ENCODE measurements around the gene IQCM. TPM values are rescaled to one million over a fixed set of nuclear protein-coding genes. Genes with fewer than 3 reads are reported as not detected.

IQCM gene
- total and polyA plus RNA-seq, 10 donors, result not detected

DNA sequence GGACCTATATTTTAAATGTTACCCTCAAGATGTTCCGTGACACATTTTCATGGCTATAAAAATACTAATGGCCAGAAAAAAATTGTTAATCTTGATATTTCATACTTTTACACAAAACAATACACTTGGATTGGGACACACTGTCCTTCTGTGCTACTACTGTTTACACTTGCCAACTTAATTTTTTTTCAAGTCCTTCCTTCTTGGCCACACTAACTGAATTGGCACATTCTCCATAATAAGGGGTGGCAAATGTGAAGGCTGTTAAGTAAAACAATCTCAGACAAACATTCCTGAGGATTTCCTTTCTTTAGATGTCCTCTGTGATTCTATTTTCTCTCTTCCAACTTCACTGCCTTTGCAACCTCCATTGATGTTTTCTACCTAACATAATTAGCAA is 225.8 kb downstream of the IQCM start:
- TF ChIP-seq, protein P1, sequence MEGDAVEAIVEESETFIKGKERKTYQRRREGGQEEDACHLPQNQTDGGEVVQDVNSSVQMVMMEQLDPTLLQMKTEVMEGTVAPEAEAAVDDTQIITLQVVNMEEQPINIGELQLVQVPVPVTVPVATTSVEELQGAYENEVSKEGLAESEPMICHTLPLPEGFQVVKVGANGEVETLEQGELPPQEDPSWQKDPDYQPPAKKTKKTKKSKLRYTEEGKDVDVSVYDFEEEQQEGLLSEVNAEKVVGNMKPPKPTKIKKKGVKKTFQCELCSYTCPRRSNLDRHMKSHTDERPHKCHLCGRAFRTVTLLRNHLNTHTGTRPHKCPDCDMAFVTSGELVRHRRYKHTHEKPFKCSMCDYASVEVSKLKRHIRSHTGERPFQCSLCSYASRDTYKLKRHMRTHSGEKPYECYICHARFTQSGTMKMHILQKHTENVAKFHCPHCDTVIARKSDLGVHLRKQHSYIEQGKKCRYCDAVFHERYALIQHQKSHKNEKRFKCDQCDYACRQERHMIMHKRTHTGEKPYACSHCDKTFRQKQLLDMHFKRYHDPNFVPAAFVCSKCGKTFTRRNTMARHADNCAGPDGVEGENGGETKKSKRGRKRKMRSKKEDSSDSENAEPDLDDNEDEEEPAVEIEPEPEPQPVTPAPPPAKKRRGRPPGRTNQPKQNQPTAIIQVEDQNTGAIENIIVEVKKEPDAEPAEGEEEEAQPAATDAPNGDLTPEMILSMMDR (IDR thresholded peaks at IDR 0.05 in 8 of 11, conservative IDR thresholded peaks at IDR 0.05 in 3 of 11), result no peak
- no peak for TF ChIP-seq POLR2A (IDR thresholded peaks at IDR 0.05)
- TF ChIP-seq POLR2AphosphoS5 (IDR thresholded peaks at IDR 0.05), result no peak
- Histone ChIP-seq H3K9me3 (peaks cover 0 to 41% (median 16%) of the 10 kb centered on the region in 8 donors), H3K4me1 (no peaks in the 10 kb centered on the region), H3K36me3 (no peaks in the 10 kb centered on the region), H3K27ac (no peak overlapping the region), H3K27me3 (replicated peaks in 1 of 7) (no peaks in the 10 kb centered on the region), H3K4me3 (no peak overlapping the region)
- no peak for DNase-seq
- WGBS, 5 donors, result 83 to 91% (median 90%) methylated on average over 1 of the region's 1 CpG
- intact Hi-C loops (cut with DNase I; ENCODE audit: low total_unique reads), result no loop called here

DNA sequence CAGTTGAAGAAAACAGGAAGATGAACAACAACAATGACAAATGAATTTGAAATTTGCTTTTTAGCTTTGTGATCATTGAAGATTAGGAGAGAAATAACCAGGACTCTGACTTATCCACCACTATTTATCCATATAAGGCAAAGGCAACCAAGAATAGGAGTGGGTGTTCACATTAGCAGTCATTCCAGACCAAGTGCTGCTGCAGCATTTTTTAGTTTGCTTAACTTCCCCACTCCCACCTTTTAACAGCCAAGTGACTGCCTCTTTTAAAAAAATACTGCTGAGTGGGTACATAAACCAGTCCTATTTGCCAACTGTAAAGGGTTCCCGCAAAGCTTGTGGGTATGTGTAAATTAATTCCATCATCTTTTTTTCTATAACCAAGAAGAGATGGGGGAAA is 230.9 kb downstream of the IQCM start:
- no peaks in the 10 kb centered on the region for H3K4me1 ChIP-seq
- no peaks in the 10 kb centered on the region for H3K27me3 ChIP-seq (replicated peaks in 1 of 7)
- no peaks in the 10 kb centered on the region for H3K36me3 ChIP-seq
- no peak overlapping the region for H3K27ac ChIP-seq
- peaks cover 0 to 15% (median 5%) of the 10 kb centered on the region in 8 donors for H3K9me3 ChIP-seq
- no peak overlapping the region for H3K4me3 ChIP-seq
- intact Hi-C loops (cut with DNase I; ENCODE audit: low total_unique reads), result no loop called here
- 83 to 90% (median 87%) methylated on average over 1 of the region's 1 CpG for whole genome bisulfite sequencing, 5 donors
- TF ChIP-seq POLR2A (IDR thresholded peaks at IDR 0.05) (no peak), POLR2AphosphoS5 (IDR thresholded peaks at IDR 0.05) (no peak)
- TF ChIP-seq, protein P1 (IDR thresholded peaks at IDR 0.05 in 8 of 11, conservative IDR thresholded peaks at IDR 0.05 in 3 of 11), result no peak
- DNase-seq, result no peak

DNA sequence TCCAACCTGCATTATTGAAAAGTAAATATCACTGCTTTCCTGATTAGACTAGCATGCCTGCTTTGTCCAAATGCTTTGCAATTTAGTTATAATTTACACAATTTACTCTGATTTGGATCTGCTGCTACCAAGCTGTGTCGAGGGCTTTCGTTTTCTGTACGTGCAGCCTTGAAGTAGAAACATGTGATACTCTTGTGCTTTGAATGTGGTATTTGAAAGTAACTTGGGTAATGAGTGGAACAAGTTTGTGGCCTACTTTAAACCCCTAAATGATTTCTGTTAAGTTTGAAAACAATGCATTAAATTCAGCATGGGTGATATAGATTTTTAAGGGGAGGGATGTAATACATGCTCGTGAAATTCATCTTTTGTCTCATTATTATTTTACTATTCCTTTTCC is 240.7 kb downstream of the IQCM start:
- Histone ChIP-seq H3K4me1 (no peaks in the 10 kb centered on the region), H3K9me3 (peaks cover 0 to 8% (median 3%) of the 10 kb centered on the region in 8 donors), H3K4me3 (no peak overlapping the region), H3K27me3 (replicated peaks in 1 of 7) (no peaks in the 10 kb centered on the region), H3K27ac (no peak overlapping the region), H3K36me3 (no peaks in the 10 kb centered on the region)
- WGBS, 5 donors, result 67 to 82% (median 76%) methylated on average over 4 of the region's 4 CpGs
- TF ChIP-seq POLR2AphosphoS5 (IDR thresholded peaks at IDR 0.05) (no peak), POLR2A (IDR thresholded peaks at IDR 0.05) (no peak)
- TF ChIP-seq, protein P1 (IDR thresholded peaks at IDR 0.05 in 8 of 11, conservative IDR thresholded peaks at IDR 0.05 in 3 of 11), result no peak
- no peak for DNase-seq
- intact Hi-C loops (cut with DNase I; ENCODE audit: low total_unique reads), result no loop called here

DNA sequence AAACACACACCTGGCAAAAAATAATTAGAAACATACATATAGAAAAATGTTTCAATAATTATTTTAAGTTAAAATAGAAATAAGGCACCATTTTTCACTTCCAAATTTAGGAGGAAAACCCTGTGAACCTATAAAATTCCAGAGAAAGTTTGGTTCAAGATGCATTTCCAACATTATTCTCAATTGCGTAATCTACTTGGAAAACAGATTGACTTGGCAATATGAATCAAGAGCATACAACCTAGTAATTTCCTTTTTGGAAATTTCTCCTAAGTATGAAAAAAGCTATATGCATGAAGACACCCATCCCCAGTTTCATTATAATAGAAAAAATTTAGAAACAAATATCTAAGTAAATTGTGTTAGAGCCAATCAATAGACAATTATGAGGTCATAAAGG is 242.9 kb downstream of the IQCM start:
- no peaks in the 10 kb centered on the region for H3K4me1 ChIP-seq
- no peak overlapping the region for H3K4me3 ChIP-seq
- H3K9me3 ChIP-seq, result peaks cover 0 to 5% (median 1%) of the 10 kb centered on the region in 8 donors
- DNase-seq, result no peak
- TF ChIP-seq POLR2A (IDR thresholded peaks at IDR 0.05) (no peak), POLR2AphosphoS5 (IDR thresholded peaks at IDR 0.05) (no peak)
- TF ChIP-seq, protein P1 (IDR thresholded peaks at IDR 0.05 in 8 of 11, conservative IDR thresholded peaks at IDR 0.05 in 3 of 11), result no peak
- no peaks in the 10 kb centered on the region for H3K36me3 ChIP-seq
- no peak overlapping the region for H3K27ac ChIP-seq
- 84 to 98% (median 89%) methylated on average over 1 of the region's 1 CpG for WGBS, 5 donors
- H3K27me3 ChIP-seq (replicated peaks in 1 of 7), result no peaks in the 10 kb centered on the region
- intact Hi-C loops (cut with DNase I; ENCODE audit: low total_unique reads), result no loop called here

Measured in spleen (tissue), 11 donors.